Mesenchymal stem cell (in vitro differentiated cells and primary cell): ENCODE results near the gene TMEFF2.
A peak's percentile ranks its signal among the peaks of the same experiment; 100 is the strongest.

Experiments
- DNase-seq: peaks from one replicate; pipeline ENCODE4 v3.0.0-alpha.2; 2013
- H2AFZ ChIP-seq: one replicate; pipeline ENCODE4 v1.6.1; 2013; ENCODE audit warnings: low read depth, mild to moderate bottlenecking, control low read depth, inconsistent platforms, low read length, moderate library complexity
- H2AK5ac ChIP-seq: 2 replicates; pipeline ENCODE4 v1.6.1; 2013; ENCODE audit warnings: low read length, moderate library complexity, mild to moderate bottlenecking, inconsistent platforms; ENCODE audit not compliant: severe bottlenecking
- H2BK120ac ChIP-seq: one replicate; pipeline ENCODE4 v1.6.1; 2013; ENCODE audit warnings: low read depth, mild to moderate bottlenecking, inconsistent platforms, low read length, moderate library complexity
- H2BK12ac ChIP-seq, 2 experiments: one replicate each; pipeline ENCODE4 v1.6.1; 2013; ENCODE audit warnings: inconsistent platforms in 2 of 2, low read length in 2 of 2, mild to moderate bottlenecking in 2 of 2, moderate library complexity in 2 of 2, control low read depth in 1 of 2
- H2BK15ac ChIP-seq: one replicate; pipeline ENCODE4 v1.6.1; 2013; ENCODE audit warnings: mild to moderate bottlenecking, low read depth, inconsistent platforms; ENCODE audit not compliant: poor library complexity, severe bottlenecking
- H2BK5ac ChIP-seq: 2 replicates; pipeline ENCODE4 v1.6.1; 2013; ENCODE audit warnings: low read depth, mild to moderate bottlenecking, low read length, control low read depth, inconsistent platforms; ENCODE audit not compliant: poor library complexity, severe bottlenecking
- H3K14ac ChIP-seq, 2 experiments: one replicate each; pipeline ENCODE4 v1.6.1; 2013; ENCODE audit warnings: inconsistent platforms in 2 of 2, low read length in 2 of 2, control low read depth in 1 of 2, mild to moderate bottlenecking in 1 of 2, moderate library complexity in 1 of 2
- H3K18ac ChIP-seq, 2 experiments: one replicate each; pipeline ENCODE4 v1.6.1; 2013; ENCODE audit warnings: inconsistent platforms in 2 of 2, low read length in 2 of 2, control low read depth in 1 of 2, low read depth in 1 of 2, mild to moderate bottlenecking in 1 of 2
- H3K23ac ChIP-seq, 2 experiments: one replicate each; pipeline ENCODE4 v1.6.1; 2013; ENCODE audit warnings: inconsistent platforms in 2 of 2, low read length in 2 of 2, mild to moderate bottlenecking in 2 of 2, moderate library complexity in 2 of 2, control low read depth in 1 of 2
- H3K27ac ChIP-seq: 2 replicates; pipeline ENCODE4 v1.5.1; 2013; ENCODE audit warnings: mild to moderate bottlenecking, moderate library complexity, low read length, control low read depth, inconsistent platforms; ENCODE audit not compliant: poor library complexity, severe bottlenecking
- H3K27me3 ChIP-seq, 2 experiments: 2 replicates each; pipeline versions ENCODE4 v1.6.1 to v1.7.0; 2013; ENCODE audit warnings: low read length in 2 of 2, mild to moderate bottlenecking in 2 of 2, moderate library complexity in 2 of 2, control low read depth in 1 of 2, inconsistent platforms in 1 of 2; ENCODE audit not compliant: control insufficient read depth in 1 of 2, insufficient read depth in 1 of 2
- H3K36me3 ChIP-seq, 2 experiments: 2 replicates each; pipeline versions ENCODE4 v1.6.1 to v1.7.0; 2013; ENCODE audit warnings: low read length in 2 of 2, control low read depth in 1 of 2, inconsistent platforms in 1 of 2, low read depth in 1 of 2, mild to moderate bottlenecking in 1 of 2; ENCODE audit not compliant: insufficient read depth in 2 of 2, control insufficient read depth in 1 of 2
- H3K4ac ChIP-seq, 2 experiments: one replicate each; pipeline ENCODE4 v1.6.1; 2013; ENCODE audit warnings: inconsistent platforms in 2 of 2, low read length in 2 of 2, mild to moderate bottlenecking in 2 of 2, moderate library complexity in 2 of 2, control low read depth in 1 of 2, low read depth in 1 of 2
- H3K4me1 ChIP-seq: 2 replicates; pipeline ENCODE4 v1.6.1; 2013; ENCODE audit warnings: low read depth, low read length, control low read depth; ENCODE audit not compliant: control insufficient read depth, insufficient read depth
- H3K4me2 ChIP-seq: 2 replicates; pipeline ENCODE4 v1.6.1; 2013; ENCODE audit warnings: low read length, mild to moderate bottlenecking, inconsistent platforms; ENCODE audit not compliant: poor library complexity, severe bottlenecking
- H3K4me3 ChIP-seq, 2 experiments: 2 replicates each; pipeline versions ENCODE4 v1.5.1 to v1.7.0; 2013; ENCODE audit warnings: low read length in 2 of 2, mild to moderate bottlenecking in 2 of 2, control low read depth in 1 of 2, low read depth in 1 of 2; ENCODE audit not compliant: insufficient read depth in 1 of 2
- H3K79me1 ChIP-seq: replicated peaks from 2 replicates; pipeline ENCODE4 v1.6.1; 2013; ENCODE audit warnings: mild to moderate bottlenecking, control low read depth, low read length, inconsistent platforms; ENCODE audit not compliant: poor library complexity, severe bottlenecking
- H3K9ac ChIP-seq: 2 replicates; pipeline ENCODE4 v1.7.0; 2013; ENCODE audit warnings: mild to moderate bottlenecking, low read length, moderate library complexity
- H3K9me3 ChIP-seq: 2 replicates; pipeline ENCODE4 v1.7.0; 2013; ENCODE audit warnings: mild to moderate bottlenecking, low read length; ENCODE audit not compliant: control insufficient read depth
- H4K8ac ChIP-seq: one replicate; pipeline ENCODE4 v1.6.1; 2013; ENCODE audit warnings: inconsistent platforms, mild to moderate bottlenecking, low read length, moderate library complexity
- H4K91ac ChIP-seq: one replicate; pipeline ENCODE4 v1.6.1; 2013; ENCODE audit warnings: mild to moderate bottlenecking, low read length, inconsistent platforms
- WGBS: methylation state at CpG from one replicate; pipeline ENCODE4 v1.1.7; 2013; ENCODE audit warnings: mixed read lengths; 5-methylcytosine and 5-hydroxymethylcytosine counted together

TMEFF2 gene

DNA sequence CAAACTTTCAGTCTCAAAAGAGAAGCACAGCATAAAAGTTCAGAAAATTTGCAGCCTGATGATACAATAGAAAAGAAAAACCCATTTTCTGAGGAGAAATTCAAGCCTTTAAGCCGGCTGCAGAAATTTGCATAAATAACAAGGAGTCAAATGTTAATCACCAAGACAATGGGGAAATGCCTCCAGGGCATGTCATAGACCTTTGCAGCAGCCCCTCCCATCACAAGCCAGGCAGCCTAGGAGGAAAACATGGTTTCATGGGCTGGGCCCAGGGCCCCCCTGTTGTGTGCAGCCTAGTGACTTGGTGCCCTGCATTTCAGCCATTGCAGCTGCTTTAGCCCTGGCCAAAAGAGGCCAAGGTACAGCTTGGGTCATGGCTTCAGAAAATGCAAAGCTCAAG lies 293.7 kb downstream of the TMEFF2 start:
- Histone ChIP-seq H3K4me3 (no peak overlapping the region), H3K4ac (no peak overlapping the region), H3K4me1 (no peaks in the 10 kb centered on the region), H2BK15ac (no peak overlapping the region), H2AK5ac (no peak overlapping the region), H4K91ac (no peak overlapping the region), H3K79me1 (no peaks in the 10 kb centered on the region), H3K27ac (no peak overlapping the region), H2AFZ (no peak overlapping the region), H2BK120ac (no peak overlapping the region), H3K36me3 (no peaks in the 10 kb centered on the region), H3K18ac (no peak overlapping the region), H3K23ac (no peak overlapping the region), H3K4me2 (no peak overlapping the region), H2BK5ac (no peak overlapping the region), H3K14ac (no peak overlapping the region), H3K9ac (no peak overlapping the region), H2BK12ac (no peak overlapping the region), H3K27me3 (no peaks in the 10 kb centered on the region), H4K8ac (no peak overlapping the region), H3K9me3 (no peaks in the 10 kb centered on the region)
- no peak for DNase-seq
- WGBS = 76% methylated on average over 1 of the region's 1 CpG

DNA sequence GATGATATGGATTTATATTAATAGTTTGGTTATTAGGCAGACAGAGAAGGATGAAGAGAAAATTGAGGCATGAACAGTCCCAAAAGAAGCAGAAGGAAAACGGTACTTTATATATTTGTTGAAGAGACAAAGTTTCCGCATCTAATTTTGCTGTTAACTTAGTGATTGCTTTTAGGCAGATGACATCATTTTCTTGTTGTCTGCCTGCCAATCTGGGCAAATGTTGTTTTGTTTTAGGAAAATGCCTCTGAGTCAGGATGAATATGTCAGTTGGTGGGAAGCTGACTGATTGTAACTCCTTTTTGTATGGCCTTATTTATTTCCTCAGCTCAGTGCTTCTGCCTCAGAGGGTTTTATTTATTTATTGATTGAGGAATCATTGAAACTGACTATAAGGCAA lies 295.3 kb downstream of the TMEFF2 start:
- Histone ChIP-seq H3K9ac (peak overlapping the region; percentile 82), H3K4me3 (no peak overlapping the region), H3K4me2 (no peak overlapping the region), H3K4ac (no peak overlapping the region), H2BK5ac (no peak overlapping the region), H3K14ac (no peak overlapping the region), H2BK120ac (no peak overlapping the region), H3K36me3 (no peaks in the 10 kb centered on the region), H2BK15ac (no peak overlapping the region), H3K23ac (no peak overlapping the region), H2AK5ac (no peak overlapping the region), H3K27ac (no peak overlapping the region), H2AFZ (no peak overlapping the region), H4K91ac (no peak overlapping the region), H3K9me3 (no peaks in the 10 kb centered on the region), H3K79me1 (no peaks in the 10 kb centered on the region), H2BK12ac (no peak overlapping the region), H3K27me3 (no peaks in the 10 kb centered on the region), H3K18ac (no peak overlapping the region), H4K8ac (no peak overlapping the region), H3K4me1 (peaks cover 3% of the 10 kb centered on the region)
- 62% methylated on average over 2 of the region's 2 CpGs for WGBS
- DNase-seq = peak; percentile 60
